LHCN-M2 (cell line): ENCODE results near the gene ISYNA1. TPM values are rescaled to one million over a fixed set of nuclear protein-coding genes. Genes with fewer than 3 reads are reported as not detected.

Experiments used
- DNase-seq: peaks from one replicate; pipeline ENCODE4 v3.0.0-alpha.2; 2012; ENCODE audit warnings: low read depth
- total RNA-seq: library from RNA; depleted of rRNA; stranded (reverse); fragments of >200 nt; gene quantifications from 2 replicates; pipeline ENCODE4 v1.2.3, GENCODE V29; 2014

The ISYNA1 gene
- total RNA-seq, 1 experiment from 2014 or later, result 0.86 TPM

DNA sequence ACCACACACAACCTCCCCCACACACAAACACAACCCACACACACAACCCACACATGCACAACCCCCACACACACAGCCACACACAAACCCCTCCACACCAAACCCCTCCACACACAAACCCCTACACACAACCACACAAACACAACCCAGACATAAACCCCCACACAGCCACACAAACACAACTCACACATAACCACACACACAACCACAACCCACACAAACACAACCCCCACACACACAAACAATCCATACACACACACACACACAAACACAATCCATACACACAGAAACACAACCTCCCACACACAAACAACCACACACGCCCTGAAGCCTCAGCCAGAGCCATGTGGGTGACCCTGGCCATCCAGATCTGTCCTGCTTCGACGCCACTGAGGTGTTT, 30.0 kb upstream of the ISYNA1 start:
- DNase-seq, result no peak

DNA sequence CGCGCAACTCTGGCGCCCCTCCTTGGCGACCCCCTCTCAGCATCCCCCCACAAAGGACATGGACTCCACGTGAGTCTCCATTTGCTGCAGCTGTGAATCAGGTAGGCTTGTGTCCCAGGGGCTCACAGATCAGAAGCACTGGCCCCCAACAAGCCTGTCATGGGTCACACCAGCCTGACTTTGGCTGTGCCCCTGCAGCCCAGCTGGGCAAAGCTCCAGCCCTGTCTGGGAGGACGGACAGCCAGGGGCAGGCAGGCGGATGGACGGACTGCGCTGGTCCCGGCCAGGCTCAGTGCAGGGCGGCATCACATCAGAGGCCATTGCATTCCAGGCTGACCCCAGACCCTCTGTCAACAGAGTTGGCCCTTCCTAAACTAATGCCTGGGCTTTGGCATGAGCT, 28.4 kb upstream of the ISYNA1 start:
- DNase-seq, result no peak

DNA sequence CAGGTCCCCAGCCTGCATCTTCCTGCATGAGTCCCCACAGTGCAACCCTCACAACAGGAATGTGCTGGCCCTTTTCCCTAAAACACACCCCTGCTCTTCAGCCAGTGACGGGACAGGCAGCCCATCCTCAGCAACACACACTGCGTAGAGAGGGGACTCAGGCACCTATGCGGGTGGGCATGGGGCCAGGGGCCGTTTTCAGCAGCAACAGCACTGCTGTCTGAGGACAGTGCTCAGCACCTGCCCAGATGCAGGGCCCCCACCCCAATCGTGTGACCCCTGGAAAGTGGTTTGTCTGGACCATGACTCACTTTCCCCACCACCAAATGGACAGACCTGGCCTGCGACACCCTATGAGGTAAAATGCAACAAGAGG, 28.0 kb upstream of the ISYNA1 start:
- no peak for DNase-seq

DNA sequence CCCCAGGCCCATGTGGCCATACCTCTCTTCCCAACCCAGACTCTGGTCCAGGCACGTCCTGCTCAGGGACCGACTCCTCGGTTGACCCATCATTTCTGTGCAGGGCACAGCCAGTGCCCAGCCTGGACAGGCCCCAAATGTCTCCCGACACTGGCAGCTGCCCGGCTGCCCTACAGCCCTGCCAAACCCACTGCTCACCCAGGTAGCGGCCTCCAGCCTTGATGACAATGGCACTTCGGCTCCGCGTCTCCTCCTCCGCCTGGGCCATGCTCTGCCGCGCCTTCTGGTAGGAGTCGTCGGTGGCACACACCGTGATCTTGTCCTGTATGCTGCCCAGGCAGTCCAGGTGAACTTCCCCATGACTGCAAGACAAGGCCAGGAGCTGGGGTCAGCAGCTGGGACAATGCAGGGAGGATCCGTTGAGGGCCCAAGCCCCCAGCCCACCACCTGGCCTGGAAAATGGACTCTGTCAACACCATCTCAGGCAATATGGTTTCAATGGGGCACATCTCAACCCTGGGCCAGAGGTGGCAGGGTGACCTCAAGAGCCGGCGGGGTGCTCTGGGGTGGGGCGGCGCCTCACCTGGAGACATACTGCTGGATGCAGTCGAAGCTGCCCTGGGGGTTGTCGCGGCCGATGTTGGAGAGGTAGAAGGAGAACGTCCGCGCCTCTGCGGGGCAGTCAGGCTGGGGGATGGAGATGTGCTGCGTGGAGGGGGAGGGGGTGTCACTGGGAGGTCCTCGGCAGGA, 27.5 kb upstream of the ISYNA1 start:
- no peak for DNase-seq

DNA sequence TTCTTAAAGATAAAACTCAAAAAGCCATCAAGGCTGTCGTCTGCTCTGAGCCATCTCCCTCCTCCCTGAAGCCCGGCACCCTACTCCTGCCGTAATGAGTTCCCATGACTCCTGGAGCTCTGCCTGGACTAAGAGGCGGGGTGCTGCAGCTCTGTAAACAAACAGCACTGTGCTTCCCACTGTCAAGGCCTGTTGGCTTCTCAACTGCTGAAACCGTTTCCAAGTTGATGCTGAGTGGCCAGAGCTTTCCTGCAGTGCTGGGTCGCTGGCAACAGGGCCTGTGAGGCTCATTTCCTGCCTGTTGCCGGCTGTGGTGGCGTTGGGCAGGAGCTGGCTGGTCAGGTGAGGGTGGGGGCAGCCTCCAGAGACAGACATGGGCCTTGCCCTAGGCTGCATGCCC, 26.7 kb upstream of the ISYNA1 start:
- no peak for DNase-seq

DNA sequence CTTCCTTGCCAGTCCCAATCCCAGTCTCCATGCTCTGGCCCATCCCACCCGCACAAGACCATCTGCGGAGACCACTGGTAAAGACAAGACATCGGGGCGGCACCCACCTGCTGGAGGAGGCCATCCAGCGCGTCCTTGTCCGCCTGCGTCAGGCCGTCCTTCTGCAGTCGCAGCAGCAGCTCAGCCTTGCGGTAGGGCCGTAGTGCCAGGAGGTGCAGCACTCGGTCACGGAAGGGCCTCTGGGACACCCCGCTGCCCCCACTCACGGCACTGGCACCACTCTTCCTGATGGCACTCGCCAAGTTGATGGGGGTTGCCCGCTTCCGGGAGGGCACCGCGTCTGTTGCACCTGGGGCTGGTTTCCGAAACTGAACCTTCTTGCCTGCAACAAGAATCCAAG, 23.5 kb upstream of the ISYNA1 start:
- no peak for DNase-seq

DNA sequence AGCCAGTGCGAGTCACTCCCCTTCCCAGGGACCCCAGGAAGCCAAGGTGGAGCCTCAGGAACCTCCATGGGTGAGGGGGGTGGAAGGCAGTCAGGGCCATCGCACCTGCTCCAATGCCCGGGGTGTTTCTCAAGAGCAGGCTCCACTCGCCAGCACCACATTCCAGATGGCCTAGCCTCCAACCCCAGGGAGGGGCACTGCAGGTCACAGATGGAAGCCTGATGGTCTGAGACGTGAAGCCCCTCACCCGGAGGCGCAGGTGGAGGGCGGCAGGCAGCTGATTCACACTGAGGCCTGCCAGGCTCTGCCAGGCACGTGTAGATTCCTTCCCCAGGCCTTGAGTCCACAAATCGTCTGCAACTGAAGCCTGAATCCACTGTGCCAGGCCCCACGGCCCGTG, 23.0 kb upstream of the ISYNA1 start:
- no peak for DNase-seq

DNA sequence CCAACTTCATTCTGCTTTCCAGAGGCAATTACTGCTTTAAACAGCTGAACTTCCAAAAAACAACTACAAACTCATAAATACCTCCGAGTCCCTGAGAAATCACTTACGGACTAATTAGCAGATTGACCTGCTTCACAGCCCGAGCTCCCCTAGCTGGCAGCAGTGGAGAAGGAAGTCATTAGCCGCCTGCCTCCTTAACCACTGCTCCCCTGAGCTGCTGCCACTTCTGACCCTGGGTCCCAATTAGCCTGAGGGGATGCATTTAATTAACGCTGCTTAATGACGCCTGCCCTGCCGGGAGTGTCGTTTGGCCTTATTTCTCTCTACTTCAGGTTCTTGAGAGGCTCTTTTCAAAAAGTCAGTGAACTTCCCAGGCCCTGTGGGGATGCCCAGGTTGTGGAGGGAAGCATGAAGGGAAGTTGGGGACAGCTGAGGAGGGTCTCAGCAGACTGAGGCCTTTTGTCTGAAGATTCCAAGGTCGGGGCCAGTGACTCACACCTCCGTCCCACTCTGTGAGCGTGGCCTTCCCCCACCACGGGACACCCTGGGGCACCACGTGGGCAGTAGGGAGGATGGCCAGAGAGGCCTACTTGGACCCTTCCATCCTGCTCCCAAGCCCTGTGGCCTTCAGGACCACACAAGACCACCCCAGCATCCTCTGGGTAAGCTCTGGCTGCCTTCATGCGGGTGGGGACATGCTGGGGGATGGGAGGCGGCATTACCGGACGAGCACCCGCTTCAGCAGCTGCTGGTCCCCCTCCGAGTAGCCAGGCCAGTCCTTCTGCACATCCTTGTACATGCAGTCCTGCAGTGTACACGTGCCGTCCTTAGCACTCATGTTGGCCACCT, 19.8 kb upstream of the ISYNA1 start:
- DNase-seq, result no peak

DNA sequence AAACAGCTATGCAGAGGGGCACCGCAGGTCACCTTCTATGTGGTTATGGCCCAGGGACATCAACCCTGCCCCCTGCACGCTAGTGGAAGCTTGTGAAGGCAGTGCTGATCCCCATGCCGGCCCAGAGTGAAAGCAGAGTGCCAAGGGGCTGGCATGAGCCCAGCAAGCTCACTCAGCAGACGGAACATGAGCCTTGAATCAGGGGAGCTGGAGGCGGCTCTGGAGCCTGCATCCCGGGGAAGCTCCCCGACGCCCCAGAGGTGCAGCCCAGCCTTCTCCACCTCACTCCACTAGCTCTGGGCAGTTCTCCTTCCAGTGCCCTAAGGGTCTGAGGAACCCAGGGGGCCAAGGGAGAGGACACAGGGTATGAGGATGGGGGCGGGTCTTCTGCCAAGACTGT, 19.0 kb upstream of the ISYNA1 start:
- no peak for DNase-seq

DNA sequence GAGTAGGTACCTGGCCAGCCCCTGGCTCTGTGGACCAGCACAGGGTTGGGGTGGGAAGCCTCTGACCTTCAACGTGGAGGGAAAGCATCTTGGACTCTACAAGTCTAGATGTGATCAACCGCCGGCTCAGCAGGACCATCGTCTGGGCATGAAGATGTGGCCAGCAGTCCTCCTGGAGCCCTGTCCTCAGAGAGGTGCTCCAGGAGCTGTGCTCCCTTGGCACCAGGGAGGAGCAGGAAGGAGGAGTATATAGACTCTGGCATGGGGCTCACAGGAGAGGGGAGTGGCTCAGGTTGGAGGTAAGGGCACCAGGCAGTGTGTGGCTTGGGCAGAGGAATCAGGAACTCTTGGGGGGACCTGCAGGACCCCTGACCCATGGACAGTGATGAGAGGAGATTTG, 18.3 kb upstream of the ISYNA1 start:
- DNase-seq, result no peak

DNA sequence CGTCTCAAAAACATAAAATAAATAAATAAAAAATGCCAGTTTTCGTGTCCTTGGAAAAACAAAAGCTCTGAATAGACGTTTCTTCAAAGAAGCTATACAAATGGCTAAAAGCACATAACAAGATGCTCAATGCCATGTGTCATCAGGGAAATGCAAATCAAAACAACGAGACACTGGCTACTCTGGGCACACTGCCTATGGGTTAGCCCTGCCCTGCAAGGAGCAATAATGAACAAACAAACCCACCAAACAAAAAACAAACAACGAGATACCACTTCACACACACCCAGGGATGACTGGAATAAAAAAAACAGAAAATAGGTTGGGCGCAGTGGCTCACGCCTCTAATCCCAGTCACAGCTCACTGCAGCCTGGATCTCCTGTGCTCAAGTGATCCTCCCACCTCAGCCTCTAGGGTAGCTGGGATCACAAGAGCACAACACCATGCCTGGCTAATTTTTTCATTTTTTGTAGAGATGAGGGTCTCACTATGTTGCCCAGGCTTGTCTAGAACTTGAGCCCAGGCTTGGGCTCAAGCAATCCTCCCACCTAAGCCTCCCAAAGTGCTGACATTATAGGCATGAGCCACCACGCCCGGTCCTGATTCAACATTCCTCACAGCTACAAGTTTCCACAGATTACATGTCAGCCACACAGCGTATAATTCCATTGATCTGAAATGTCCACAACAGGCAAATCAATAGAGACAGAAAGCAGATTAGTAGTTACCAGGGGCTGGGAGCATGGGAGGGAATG, 15.5 kb upstream of the ISYNA1 start:
- peak; percentile 66 for DNase-seq

DNA sequence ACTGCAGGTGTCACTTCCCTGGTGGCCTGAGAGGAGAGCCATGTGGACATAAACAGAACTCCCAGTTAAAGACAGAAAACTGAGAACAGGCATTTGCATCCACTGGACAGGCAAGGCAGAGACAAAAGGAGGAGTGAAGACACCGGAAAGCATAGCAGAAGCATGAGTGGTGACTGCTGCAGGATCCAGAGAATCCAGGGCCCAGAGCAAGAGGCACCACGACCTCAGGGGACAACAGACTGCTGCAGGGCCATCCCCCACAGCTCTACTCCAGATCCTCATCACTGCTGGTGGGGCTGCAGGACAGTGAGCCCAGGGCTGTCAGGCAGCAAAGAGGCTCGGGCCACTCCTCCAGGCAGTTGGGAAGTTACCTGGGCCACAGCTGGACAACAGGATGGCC, 14.5 kb upstream of the ISYNA1 start:
- no peak for DNase-seq

DNA sequence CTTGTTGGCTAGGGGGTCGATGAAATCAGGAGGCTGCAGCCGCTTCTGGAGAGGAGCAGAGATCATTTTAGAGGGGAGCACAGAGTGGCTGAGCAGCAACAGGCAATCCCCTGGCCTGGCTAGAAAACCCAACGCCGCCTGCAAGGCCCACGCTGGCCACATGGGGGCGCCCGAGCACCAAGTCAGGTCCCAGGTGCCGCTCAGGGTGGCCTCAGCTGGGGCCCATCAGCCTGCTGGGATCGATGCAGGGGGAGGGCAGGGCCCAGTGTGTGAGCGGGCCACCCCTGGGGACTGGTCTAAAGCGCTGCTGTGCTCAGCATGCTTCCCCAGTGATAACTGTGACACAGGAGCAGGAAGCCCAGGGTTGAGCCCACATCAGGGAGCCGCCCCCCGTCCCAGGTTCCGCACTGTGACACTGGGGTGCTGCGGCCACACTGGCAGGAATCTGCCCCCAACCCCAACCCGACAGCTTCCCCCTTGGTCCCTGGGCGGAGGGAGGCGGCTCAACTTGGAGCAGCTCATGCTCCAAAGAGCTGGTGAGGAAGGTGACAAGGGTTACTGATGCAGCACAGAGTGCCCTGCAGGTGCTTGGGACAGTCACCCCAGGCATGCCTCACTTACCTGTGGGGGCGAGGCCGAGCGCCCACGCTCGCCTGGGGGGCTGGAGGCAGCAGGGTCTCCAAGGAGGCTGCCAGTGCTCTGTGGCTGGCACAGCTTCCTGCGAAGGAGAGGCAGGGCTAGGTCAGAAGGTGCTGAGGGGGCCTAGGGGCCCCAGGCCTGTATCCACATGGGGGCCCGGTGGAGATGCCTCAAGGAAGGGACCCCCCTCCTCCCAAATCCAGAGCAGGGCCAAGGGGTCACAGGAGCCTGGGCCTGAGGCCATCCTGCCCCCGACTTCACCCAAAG, 13.3 kb upstream of the ISYNA1 start:
- peak; percentile 52 for DNase-seq

DNA sequence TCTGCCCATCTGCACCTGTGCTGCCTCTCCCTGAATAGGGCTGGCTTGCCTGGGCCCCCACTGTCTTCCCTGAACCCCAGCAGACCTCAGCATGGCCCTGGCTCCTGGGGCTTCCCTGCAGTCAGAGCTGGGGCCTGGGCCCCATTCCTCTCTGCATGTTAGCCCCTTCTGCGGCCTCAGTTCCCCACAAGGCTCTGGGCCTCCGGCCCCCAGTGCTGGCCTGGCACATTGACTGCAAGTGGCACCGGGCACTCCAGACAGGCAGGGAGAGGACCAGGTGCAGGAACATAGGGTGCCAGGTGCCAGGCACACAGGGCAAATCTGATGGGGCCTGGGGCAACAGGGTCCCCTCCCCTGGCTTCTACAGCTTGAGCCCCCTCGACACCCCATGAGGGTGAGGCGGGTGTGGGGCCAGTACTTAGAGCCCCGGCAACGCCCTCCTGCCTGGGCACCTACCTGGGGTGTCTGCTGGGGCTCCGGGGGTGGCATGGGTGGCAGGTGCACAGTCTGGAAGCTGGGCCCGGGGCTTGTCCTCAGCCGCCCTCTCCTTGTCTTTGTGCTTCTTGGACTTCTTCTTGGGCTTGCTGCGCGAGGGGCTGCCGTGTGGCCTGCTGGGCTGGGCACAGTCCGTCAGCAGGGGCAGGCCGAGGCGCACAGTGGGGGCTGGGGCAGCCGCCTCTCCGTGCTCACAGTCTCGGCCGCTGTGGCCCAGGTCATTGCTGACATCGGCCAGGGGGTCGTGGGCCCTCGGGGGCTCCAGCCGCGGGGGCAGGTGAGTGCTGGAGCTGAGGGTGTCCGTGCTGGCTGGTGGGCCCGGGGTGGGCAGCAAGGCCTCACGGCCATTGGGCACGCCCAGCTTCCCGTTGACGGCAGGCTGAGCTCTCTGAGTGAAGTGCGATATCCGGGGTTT, 12.3 kb upstream of the ISYNA1 start:
- no peak for DNase-seq

DNA sequence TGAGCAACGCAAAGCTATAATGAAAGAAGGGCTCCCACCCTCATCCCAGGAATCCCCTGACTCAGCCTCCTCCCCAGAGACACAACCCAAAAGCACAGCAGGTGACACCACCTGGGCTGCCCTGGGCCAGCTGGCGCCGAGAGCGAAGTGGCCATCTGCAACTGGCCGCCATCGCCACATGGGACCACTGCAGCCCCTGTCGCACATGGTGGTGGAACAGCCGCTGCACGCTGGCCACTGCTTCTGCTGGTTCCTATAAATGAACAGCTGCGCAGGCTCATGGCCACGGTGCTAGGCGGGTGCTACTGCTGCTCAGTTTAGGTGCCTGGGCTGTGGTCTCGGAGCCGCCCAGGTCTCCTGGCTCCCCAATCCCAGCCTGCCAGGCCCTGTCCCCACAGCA, 11.6 kb upstream of the ISYNA1 start:
- no peak for DNase-seq

DNA sequence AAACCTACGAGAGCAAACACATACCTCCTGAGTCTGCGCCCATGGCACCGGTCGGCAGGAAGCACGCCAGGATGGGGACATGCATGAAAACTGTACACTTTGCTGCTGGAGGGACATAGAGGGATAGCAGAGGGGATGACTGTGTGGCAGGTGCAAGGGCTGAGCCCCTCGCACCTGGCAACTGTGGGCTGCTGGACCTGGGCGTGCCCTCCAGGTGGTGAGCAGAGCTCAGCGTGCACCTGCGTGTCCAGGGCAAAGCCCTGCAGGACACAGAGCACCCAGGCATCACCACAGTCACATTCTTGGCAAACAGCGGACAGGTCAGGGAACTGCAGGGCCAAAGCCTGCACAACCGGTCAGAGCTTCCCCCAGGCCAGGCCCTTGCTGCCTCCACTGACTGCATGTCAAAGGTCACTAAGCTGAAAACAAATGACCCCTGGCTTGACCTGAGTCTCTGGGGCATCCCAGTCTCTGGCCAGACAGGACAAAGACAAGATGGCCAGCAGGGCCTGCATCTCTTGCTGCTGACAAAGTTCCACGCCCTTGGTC, 9.0 kb upstream of the ISYNA1 start:
- DNase-seq, result no peak

DNA sequence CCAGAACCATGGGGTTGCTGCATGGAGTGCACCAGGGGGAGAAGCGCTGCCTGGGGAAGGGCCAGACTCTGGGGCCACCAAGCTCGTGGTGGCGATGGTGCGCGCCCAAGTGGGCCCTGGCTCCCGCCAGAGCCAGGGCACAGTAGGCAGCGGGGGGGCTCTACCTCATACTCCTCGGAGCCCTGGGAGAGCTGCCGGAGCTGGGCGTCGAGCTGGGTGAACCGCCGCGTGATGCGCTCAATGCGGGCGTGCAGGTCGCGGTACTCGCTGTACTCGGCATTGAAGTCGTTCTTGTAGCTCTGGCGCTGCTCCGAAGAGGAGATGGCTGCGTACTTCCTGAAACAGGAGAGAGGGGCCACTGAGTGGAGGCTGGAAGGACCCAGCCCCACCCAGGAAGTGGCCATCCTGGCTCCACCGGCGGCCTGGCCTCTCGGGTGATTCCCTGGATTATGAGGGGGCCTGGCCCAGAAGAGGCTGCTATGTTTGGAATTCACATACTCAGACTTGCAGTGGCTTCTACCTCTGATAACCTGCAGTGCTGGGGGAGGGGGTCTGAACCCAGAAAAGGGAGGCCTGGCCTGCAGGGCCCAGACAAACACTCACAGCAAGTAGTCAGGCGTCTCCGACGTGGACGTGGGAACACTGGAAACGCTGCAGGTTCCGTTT, 8.3 kb upstream of the ISYNA1 start:
- no peak for DNase-seq

DNA sequence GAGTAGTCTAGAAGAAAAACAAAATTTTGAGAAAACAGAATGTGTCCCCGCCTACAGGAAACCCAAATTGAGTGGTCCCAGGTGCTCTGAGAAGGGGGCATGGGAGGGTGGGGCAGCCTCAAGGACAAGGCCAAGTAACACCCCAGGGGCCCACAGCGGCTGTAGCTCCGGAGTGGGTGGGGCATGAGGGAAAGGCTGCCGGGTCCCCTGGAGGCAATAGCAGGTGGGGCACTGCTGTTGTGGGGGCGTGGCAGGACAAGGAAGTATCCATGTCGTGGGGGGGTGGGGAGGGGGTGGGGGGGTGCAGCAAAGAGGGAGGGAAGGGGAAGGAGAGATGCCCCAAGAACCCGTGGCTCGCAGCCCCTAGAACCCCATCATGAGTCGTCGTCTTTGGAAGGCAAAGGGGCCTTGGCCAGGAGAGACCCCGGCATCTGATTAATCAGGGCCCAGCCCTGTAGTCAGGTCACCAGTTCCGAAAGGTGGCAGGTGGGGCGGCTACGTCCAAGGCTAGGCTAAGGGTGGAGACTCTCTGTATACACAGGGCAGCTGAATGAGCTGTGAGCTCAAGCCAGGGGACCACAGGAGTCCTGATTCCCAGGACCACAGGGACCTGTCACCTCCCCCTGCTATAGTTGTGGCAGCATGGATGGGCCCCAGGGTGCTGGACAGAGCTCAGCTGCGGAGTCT, 7.5 kb upstream of the ISYNA1 start:
- DNase-seq, result no peak

DNA sequence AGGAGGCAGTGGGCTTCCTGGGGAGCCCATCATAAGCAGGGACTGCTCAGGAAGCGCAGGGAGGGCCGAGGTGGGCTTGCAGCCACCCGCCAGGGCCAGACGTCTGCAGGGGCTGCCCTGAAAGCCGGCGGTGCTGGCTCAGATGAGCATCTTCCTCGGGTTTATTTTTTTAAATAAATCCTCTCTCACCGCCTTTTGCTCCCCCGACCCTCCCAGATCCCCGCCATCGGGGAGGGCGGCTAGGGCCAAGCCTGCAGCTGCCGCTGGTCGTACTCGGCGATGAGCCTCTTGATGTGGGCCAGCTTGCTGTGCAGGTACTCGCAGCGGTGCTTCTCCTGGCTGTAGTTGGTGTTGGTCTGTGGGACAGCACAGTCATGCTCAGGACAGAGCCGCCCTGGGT, 6.6 kb upstream of the ISYNA1 start:
- no peak for DNase-seq
